Measurements from ENCODE around the gene DDAH1.
A peak's percentile ranks its signal among the peaks of the same experiment; 100 is the strongest.

DDAH1 gene

DNA sequence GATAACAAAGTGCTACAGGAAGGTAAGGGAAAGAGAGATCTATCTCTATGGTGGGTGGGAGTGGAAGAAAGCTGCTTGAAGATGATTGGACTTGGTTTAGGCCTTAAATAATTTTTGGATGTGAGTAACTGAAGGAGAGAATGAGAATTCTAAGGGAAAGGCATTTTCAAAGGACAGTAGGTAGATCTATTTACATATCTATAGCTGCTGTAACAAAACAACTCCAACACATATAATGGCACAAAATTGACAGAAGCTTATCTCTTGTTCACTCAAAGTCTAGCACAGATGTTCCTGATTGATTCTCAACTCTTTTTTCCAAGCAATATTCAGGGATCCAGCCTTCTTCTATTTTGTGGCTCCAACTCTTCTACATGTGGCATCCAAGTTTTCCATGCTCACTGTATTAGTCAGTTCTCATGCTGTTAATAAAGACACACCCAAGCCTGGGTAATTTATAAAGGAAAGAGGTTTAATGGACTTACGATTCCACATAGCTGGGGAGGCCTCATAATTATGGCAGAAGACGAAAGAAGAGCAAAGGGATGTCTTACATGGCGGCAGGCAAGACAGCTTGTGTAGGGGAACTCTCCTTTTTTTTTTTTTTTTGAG, 3.1 kb upstream of the DDAH1 start:
- DNase-seq = no peak

DNA sequence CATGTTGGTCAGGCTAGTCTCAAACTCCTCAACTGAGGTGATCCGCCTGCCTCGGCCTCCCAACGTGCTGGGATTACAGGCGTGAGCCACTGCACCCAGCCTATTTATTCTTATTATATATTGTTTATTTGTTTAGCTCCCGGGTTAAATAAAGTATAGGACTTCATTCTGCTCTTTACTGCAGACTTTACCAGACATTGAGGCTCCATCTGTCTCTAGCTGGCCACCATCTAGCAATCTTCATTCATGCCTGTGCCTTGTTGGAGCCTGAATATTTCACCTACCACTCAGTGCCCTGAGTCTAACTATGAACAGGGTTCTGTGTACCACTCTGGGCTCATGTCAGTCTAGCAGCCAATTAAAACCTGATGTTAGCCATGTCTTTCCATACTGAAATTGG, 2.1 kb upstream of the DDAH1 start:
- DNase-seq = no peak

DNA sequence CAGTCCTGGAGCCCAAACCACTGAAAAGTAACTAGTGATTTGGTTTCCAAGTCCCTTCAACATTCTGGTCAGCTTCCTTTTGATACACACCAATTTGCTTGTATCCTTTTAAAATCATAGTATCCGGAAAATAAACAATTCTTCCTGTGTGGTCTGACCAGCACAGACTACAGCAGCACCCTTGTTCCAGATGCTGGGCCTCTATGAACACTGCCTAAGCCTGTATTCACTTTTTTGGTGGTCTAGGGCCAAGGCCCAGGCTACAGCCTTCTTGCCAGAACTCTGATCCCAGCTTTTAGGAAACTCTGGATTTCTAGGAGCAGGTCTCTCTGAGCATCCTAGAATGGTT, 801 bp upstream of the DDAH1 start:
- peak in 2 of 14 donors; percentile 7 to 21 for DNase-seq

DNA sequence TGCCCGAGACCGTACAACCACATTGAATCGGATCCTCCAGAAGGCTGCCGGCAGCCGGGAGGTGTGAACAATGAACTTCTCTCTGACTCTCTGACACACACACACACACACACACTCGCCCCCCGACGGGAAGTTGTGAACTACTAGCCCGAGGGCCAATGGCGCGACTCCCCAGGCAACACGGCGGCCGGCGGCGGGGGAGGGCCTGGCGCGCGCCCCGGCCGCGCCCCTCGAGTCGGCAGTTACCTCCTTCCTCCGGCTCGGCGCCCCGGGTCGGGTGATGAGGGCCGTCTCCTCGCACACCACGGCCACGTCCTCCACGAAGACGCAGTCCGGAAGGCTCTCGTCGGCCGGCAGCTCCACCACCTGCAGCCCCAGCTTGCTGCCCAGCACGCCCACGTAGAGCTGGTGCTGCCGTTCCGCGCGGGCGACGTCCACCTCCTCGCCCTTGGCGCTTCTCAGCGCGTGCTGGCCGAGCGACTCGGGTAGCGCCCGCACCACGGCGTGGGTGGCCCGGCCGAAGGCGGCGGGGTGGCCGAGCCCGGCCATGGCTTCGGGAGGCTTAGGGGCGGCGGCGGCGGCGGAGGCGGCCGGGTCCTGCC, 361 bp downstream of the DDAH1 start:
- peak in 12 of 14 donors; percentile 34 to 83 (median 60) for DNase-seq

DNA sequence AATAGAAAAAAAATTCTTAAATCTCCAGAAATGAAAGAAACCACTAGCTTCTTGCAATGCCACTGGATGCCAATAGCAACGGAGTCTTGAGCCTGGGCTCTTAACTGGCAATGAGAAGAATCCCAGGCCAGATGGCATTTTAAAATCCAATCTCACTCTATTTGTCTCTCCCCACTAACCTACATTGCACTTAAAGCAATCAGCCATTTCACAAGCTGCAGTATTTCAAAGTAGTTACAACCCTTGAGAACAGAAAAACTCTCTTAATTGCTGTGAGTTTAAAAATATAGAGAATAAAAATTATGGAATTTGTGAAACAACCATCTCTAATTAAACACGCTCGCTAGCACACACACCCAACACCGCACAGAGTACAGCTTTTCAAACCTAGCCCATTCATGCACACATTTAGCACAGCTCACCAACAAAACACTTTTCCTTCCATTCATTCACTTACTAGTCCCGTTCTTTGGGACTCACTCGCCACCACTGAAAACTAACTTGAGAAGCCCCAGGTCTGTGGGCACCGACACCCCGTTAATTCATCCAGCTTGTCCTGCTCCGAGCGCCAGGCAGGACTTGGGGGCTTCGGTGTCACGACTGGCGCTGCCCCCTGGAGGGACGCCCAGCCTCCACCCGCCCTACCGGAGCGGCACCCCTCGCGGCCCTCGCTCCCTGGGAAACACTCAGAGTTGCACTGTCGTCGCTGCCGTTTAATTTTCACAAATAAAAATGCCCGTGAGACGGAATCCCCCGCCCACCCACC, 1.0 kb downstream of the DDAH1 start:
- peak in 9 of 14 donors; percentile 8 to 78 (median 42) for DNase-seq

DNA sequence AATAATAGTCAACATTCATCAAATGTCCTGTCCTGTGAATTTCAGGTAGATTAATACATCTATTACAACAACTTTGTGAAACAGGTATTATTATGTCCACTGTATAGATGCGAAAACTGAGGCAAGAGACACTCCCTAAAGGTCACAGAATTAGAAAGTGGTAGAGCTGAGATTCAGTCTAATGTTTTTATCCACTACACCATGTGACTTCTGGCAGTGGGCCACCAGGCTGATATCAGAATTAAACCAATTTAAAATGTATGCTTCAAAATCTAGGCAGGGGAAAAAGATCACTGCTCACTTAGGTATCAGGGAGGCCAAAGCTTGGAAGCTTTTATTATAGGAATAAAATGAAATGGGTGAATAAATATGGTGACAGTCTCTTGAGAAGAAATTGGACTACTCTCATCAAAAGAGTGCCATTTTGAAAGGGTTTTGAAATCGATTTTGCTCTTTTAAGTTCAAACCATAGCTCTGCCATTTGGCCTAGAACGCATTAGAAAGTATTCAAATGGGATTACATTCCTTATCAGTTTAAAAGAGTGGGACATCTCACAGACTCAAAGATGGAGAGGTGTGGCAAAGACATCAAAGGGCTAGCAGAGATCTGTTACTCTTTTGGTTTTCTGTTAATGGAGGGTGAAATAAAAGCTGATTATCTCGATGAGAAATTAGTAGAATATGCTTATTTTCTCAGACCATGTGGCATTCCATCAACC, 1.9 kb downstream of the DDAH1 start:
- no peak for DNase-seq

DNA sequence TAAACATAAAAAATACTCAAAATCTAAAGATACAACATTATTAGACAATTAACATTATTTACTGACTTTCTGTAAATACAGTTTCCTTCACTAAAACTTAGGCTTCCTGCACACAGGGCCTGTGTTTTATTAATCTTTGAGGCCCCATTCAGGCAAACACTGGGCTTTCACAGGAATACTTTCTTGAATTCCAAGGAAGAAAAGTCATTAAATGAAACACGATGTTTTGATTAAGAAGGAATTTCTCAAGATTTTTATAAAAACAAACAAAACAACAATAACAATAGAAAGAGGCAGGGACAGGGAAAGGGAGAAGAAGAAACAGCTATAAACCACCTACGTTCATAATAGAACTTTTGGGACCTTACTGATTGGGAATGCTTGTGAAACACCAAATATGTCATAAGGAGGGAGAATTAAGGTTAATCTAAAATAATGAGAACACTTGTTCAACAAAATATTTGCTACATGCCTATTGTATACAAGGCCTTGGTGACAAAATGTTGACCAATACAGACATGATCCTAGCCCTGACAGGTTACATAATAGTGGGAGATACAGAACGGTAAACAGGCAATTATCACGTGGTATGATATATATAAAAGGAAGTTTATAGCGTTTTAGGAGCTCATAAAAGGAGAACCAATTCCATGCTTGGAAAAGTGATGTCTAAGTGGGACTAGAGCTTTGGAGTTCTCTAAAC, 3.6 kb downstream of the DDAH1 start:
- no peak for DNase-seq

DNA sequence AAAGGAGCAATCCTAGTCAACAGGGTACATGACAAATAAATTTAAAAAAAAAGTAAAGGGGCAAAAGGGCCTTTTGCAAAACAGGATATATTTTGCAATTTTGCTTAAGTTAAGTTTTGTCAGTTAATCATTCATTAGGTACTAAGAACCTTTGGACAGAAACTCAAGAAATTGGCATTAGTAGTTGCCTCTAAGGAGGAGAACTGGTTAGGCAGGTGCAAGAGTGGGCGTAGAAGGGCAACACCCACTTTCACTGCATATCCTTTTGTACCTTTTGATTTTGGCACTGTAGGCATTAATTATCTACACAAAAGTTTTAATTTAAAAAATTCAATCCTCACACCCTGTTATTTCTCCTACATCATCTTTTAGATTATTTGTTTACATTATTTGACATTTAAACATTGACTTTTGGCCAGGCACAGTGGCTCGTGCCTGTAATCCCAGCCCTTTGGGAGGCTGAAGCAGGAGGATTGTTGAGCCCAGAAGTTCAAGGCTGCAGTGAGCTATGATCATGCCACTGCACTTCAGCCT, 4.3 kb downstream of the DDAH1 start:
- DNase-seq = no peak

DNA sequence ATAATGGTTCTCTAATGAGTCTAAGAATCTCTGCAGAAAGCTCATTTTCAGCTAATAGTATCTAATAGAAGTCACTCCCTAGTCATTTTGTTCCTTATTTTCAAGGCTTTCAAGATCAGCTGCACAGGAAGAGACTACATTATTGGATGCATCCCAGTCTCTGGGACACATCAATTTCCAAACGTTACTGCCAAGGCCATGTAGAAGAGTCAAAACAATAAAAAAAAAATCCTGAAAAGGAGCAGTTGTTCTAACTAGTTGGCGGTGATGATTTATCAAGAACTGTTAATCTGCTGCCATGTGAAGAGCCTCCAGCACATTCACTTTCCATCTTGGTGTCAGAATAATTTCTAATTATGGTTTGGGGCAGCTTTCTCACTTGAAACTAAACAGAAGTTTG, 5.7 kb downstream of the DDAH1 start:
- DNase-seq = no peak

DNA sequence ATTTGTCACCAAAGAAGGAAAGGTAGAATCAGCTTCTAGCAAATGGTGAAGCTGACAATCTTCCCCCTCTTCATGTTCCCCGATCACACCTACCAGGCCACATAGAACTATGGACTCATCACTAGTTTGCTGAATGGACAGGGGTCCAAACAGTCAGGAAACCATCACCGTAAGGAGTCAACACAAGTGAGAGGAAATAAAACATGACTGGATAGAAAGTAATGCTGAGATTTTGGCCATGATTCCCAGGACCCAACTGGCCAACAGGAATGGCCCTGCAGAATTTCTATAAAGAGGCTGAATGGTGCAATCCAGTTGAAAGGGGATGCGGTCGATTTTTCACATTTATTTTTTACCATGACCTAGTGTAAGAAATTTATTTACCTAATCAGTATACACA, 10.7 kb downstream of the DDAH1 start:
- no peak for DNase-seq

DNA sequence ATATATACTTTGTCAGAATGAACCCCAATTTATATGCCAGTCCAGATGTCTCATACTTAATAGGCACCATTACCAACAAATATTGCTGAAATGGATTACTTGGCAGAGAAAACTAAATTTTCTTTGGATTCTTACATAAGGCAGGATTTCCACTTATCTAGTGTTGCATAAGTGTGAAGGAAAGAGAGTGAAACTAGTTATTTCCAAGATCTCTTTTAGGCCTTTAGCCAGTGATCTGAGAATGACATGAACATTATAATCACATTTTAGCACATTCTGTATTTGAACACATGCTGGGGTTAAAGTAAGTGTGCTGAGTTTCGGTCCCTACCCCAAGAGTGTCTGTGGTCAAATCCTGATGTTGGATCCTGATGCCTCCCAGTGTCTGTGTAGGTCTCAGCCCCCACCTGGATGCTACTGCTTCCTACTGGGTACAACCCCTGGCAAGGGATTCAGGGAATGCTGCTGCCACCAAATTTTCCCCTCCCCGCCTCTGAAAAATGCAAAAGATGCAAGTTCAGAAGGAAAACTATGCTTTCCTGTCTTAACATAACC, 11.2 kb downstream of the DDAH1 start:
- DNase-seq = no peak

DNA sequence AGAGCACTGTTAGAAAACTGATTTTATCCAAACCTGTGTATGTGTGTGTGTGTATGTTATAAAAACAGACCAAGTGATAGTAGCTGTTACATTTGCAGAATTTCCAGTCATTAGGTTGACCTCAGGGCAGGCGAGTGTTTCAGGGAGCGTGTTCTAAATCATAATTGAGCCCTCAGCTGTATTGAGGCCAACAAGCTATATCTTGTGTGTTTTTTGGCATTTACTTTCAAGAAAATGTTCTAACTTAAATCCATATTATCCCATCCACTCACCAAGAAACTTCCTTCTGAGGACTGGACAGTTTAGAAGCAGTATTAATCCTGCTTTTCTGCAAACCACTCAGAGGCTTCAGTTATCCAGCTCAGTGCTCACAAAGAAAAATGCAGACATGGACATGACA, 12.0 kb downstream of the DDAH1 start:
- DNase-seq = no peak

DNA sequence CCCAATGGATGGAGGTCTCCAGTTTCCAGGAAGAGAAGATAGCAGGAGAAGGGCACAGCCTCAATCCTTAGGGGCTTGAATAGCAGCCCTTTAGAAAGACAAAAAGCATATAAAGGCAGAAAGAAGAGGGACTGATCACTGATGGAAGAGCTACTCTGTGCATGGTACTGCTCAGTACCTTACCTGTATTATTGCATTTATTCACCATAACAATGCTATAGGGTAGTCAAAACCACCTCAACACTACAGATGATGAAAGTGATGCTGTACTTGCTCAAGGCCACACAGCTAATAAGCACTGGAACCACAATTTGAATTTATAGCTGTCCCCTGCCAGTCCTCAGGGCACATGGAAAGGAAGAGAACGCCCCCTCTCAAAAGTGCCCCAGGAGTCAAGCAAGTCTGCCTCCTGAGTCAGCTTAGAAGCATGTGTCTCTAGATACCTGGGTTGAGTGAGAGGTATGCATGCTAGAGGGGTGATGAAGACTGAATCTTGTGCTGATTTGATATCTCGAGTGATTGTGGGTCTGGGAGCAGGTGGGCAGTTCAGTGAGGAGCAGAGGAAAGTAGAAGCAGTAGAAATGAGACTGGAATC, 13.6 kb downstream of the DDAH1 start:
- no peak for DNase-seq

DNA sequence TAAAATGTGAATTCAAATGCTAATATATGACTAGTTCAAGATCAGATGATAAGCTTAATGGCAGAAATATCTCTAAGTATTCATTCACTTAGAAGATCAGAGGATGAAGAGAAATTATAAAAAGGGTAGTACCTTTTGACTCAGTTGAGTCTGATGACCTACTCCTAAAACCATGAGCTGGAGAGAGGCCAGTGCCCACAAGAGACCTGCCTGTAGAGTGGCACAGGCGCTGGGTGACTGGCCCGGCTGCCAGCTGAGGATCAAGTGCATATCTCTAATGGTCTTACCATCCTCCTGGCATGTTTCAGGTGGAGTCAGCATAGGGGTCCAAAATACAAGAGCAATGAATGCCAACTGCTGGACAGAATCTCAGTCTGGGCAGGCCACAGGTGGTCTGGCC, 14.1 kb downstream of the DDAH1 start:
- no peak for DNase-seq

DNA sequence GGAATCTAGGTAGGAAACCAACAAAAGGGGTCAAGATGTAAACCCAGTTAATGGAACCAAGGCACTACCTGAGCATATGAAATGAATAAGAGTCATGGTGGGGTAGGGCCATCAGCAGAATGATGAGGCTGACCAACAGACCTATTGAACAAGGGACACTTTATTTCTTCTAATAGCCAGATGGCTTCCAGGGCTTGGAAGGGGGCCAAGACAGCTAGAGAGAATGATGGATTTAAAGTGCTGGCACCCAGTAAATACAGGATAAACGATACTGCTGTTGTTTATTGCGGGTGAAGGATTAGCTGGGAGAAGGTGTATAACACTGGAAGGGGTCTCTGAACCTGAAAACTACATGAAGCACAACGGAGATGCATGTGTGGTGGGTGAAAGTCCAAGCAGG, 15.6 kb downstream of the DDAH1 start:
- peak in 1 of 14 donors; percentile 12 for DNase-seq

DNA sequence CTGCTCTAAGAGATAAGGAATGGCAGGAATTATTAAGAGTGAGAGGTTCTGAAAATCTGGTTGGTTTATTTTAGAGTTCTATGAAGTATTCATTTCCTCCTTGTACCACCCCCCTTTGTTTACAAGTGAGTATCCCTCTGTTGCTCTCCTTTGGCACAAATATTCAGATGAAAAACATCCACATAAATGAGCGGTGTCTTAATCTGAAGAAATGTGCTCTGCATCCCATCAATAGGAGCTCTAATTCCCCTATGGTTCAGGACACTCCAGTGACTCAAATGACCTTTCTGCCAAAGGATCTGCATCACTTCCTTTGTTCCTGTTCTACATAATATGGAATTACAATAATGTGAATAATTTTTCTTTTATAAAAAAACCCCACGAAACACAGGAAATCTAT, 16.6 kb downstream of the DDAH1 start:
- no peak for DNase-seq

DNA sequence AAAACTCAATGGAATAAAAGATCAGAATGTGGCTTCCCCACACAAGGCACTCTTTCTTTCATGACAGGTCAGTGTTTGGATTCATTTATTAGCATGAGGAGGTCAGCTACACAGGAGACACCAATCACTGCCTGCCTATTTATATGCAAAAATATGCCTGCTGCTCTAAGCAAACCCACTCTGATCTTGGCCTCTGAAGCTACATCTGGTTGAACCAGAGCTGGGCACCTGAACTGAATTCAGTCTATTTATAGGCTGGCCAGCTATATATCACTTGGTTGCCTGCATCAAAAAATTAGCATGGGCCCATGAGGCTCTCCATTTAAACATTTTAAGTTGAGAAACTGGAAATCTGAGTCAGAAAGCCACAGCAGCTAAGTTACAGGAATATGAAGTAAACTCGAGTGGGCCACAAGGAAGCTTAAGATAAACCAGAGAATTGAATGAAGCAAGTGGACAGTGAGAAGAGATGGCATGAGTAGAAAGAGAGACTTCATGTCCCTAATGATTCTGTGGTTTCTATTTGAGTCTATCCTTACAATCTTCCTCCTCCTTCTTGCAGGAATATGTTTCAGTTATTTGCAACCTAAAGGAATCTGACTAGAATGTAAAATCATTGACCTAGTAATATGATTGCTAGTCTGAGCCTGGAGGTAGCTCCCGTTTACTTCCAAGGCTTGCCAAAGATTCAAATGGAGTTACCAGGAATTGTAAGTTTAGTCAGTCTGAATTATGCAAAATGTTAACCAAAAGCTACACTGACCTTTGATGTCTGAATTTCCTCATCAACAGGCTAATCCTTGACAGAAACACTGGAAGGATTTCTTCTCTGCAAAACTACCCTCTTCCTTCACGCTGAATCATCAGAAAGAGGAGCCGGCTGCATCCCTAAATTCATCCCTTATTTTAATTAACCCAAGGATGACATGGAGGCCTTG, 17.7 kb downstream of the DDAH1 start:
- DNase-seq = no peak

DNA sequence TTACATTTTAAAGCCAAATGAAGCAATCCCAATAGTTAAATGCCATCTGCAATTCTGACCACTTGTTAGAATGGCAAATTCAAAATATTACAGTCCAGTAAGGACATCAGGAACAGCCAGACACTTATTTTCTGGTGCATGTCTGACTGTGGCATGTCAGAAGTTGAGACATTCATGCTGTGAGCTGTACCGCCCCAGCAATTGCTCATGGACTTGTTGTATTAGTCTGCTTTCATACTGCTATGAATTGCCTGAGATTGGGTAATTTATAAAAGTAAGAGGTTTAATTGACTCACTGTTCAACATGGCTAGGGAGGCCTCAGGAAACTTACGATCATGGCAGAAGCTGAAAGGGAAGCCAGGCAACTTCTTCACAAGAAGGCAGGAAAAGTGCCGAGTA, 19.1 kb downstream of the DDAH1 start:
- DNase-seq = no peak

DNA sequence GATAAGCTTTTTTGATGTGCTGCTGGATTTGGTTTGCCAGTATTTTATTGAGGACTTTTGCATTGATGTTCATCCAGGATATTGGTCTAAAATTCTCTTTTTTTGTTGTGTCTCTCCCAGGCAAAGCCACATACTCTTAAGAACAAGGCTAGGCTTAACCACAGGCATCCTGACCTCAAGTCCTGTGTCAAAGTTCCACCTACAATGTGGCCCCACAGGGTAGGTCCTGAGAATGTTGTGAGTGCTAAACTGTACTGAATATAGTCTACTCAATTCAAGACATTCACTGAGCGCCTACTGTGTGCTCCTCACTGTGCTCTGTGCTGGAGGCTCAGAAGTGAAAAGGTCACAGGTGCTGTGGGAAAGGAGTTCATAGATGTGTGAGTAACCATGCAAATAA, 20.6 kb downstream of the DDAH1 start:
- DNase-seq = no peak

DNA sequence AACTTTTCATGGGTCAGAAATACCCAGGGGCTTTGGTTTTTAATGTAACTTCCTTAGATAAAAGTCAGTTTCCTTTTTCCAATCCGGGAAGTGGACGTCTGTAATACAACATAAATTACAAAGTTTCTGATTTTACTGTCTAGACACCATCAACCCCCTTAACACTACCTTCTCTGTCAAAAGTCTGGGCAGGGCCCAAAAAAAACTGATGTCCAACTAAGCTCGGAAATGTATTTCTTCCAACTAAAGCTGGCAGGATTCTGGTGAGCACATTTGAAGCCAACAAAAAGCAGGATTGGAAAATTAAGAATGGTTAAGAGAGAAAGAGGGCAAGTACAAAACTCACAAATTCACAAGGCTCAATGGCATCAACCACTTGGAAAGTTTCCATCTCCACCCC, 24.3 kb downstream of the DDAH1 start:
- DNase-seq = no peak

DNA sequence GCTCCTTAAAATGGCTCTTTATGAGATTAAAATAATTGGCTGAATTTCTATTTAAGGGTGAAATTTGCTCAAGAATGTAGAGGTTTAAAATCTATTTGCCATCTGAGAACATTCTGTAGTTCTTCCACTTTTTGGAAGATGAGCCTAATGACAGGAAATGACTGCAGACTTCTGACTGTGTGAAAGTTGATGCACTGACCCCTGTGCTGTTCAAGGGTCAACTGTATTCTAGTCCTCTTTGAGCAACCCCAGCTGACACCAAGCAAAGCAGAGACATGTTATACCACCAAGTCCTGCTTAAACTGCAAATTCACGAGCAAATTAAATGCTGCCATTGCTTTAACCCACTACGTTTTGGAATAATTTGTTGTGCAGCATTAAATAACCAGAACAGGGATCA, 26.6 kb downstream of the DDAH1 start:
- no peak for DNase-seq

All from C1 segment of cervical spinal cord (tissue), 14 donors.